Sigmoid colon (tissue), 7 donors: ENCODE measurements around the gene CST8. TPM values are rescaled to one million over a fixed set of nuclear protein-coding genes. Genes with fewer than 3 reads are reported as not detected.

Experiments
- DNase-seq: peaks from one replicate; pipeline ENCODE4 v3.0.0-alpha.2; 2019
- H3K27ac ChIP-seq, 4 donors: fragments of 200-600 bp; sonication (generic); one replicate each; pipeline ENCODE4 v1.5.1; 2016 to 2019; ENCODE audit warnings: mild to moderate bottlenecking in 1 of 4
- H3K27me3 ChIP-seq, 3 donors: fragments of 200-600 bp; sonication (generic); one replicate each; pipeline ENCODE4 v1.5.1; 2019; ENCODE audit warnings: mild to moderate bottlenecking in 1 of 3
- H3K36me3 ChIP-seq, 4 donors: fragments of 200-600 bp; sonication (generic); one replicate each; pipeline ENCODE4 v1.5.1; 2016 to 2019
- H3K4me1 ChIP-seq, 4 donors: fragments of 200-600 bp; sonication (generic); one replicate each; pipeline ENCODE4 v1.5.1; 2017 to 2019
- H3K4me3 ChIP-seq, 4 donors: fragments of 200-600 bp; sonication (generic); one replicate each; pipeline ENCODE4 v1.5.1; 2017 to 2019; ENCODE audit warnings: mild to moderate bottlenecking in 2 of 4, moderate library complexity in 1 of 4
- H3K9me3 ChIP-seq, 4 donors: fragments of 200-600 bp in 3 of 4; sonication (generic) in 3 of 4; one replicate each; pipeline versions ENCODE4 v1.5.1 to v1.6.1; 2013 to 2019
- CTCF ChIP-seq, 4 experiments: fragments of 450-650 bp in 3 of 4; fragments of 200-600 bp in 1 of 4; IDR thresholded peaks; one replicate each; pipeline ENCODE4 v1.5.1; 2016 to 2019; ENCODE audit warnings: antibody characterized with exemption in 4 of 4, mild to moderate bottlenecking in 3 of 4, moderate library complexity in 2 of 4
- EP300 ChIP-seq, 4 donors: sonication (generic); formaldehyde crosslinking; IDR thresholded peaks; one replicate each; pipeline ENCODE4 v1.6.1; 2017; ENCODE audit warnings: antibody characterized with exemption in 4 of 4
- POLR2A ChIP-seq, 2 donors: fragments of 450-650 bp; IDR thresholded peaks; one replicate each; pipeline ENCODE4 v1.6.1; 2016; ENCODE audit warnings: antibody characterized with exemption in 2 of 2, mild to moderate bottlenecking in 2 of 2, moderate library complexity in 2 of 2
- POLR2AphosphoS5 ChIP-seq, 4 donors: sonication (generic); formaldehyde crosslinking; IDR thresholded peaks; one replicate each; pipeline ENCODE4 v1.6.1; 2017; ENCODE audit warnings: antibody characterized with exemption in 4 of 4
- WGBS, 2 donors: extraction: QIAGEN DNeasy Blood & Tissue Kit; methylation state at CpG; one replicate each; pipeline ENCODE4 v1.1.7; 2013; 5-methylcytosine and 5-hydroxymethylcytosine counted together
- intact Hi-C: fragments of 100-400 bp; cut with DNase I; formaldehyde crosslinking; loops from one replicate; pipeline ENCODE4 v1.15.1; 2023
- polyA plus RNA-seq, 3 donors: library from polyadenylated mRNA; stranded (reverse); fragments of 200-250 nt; gene quantifications; one replicate each; pipeline ENCODE4 v1.2.3, GENCODE V29; 2013
- total RNA-seq, 4 donors: library from RNA; depleted of rRNA; stranded (reverse); fragments of >200 nt; gene quantifications; one replicate each; pipeline ENCODE4 v1.1.0, GENCODE V29; 2016
- donor health status: healthy with polysubstance abuse.
- donor health status: Bipolar disorder and iron deficiency.
- donor health status: healthy.

The CST8 gene
- total and polyA plus RNA-seq, 7 donors: not detected

DNA sequence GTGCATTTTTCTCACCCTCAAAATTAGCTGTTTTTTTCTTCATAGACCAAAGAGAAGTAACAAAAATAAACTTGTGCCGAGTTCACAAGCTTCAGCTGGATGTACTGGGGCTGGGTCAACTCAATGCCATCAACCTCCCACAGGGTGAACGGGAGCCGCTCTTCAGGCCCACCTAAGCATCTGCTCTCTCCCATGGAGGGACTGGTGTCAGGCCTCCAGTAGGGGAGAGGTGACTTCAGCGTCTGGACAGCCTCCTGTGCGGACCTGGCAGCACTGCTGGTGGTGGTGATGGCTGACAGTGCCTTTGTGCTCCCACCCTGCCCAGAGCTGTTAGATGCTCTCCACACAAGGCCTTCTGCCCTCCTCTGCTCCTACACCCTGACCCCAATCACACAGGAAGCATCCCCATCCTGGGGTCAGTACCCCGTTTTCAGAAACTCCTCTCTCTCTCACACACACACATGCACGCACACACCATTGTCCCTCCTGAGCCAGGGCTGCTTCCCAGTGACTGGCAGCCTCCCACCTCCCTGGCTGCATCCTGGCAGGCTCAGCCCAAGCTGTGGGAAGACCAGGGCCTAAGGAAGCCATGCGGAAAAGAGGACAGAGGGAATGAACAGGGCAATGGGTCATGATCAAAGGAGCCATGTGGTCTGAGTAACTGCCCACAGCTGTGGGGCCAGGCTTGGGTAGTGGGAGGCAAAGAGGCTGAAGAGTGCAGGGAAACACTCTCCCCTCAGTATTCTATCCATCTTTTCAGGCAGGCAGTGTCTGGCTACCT is 17.7 kb downstream of the CST8 start:
- Histone ChIP-seq H3K27ac (no peak overlapping the region), H3K9me3 (no peaks in the 10 kb centered on the region), H3K27me3 (no peaks in the 10 kb centered on the region), H3K4me1 (no peaks in the 10 kb centered on the region), H3K4me3 (no peak overlapping the region), H3K36me3 (no peaks in the 10 kb centered on the region)
- TF ChIP-seq CTCF (IDR thresholded peaks at IDR 0.05) (no peak), EP300 (IDR thresholded peaks at IDR 0.05) (no peak), POLR2AphosphoS5 (IDR thresholded peaks at IDR 0.05) (no peak), POLR2A (IDR thresholded peaks at IDR 0.05) (no peak)
- 70 to 73% methylated on average over 8 of the region's 8 CpGs for WGBS, 2 donors
- no peak for DNase-seq
- intact Hi-C loops: no loop called here

DNA sequence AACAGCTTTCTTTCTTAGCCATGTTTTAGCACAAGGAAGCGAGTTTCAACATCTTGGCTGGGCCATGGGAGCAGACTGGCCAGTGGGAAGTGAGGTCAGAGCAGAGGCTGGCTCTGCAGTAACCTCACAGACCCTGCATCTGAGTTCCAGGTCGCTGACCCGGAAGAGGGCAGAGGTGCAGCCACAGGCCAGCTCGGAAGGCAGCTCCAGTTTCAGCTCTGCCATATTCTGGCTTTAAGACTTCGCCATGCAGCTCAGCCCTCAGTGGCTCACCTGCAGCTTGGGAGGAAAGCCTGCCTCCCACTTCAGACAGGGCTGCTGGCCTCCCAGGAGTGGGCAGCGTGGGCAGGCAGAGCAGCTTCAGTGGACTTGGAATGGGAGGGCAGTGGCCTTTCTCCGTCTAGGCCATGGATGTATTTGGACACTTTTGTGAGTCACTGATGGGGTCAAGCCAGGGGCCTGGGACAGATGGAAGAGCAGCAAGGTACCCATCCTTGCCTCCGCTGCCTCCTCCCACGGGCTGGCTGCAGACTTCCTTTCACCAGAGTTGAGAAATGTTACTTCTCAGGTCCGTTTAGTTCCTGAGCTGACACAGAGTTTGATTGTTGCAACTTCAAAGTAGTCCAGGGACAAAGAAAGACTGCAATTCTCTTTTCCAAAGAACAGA is 18.5 kb downstream of the CST8 start:
- Histone ChIP-seq H3K4me1 (no peaks in the 10 kb centered on the region), H3K4me3 (no peak overlapping the region), H3K36me3 (no peaks in the 10 kb centered on the region), H3K27me3 (no peaks in the 10 kb centered on the region), H3K27ac (no peak overlapping the region), H3K9me3 (no peaks in the 10 kb centered on the region)
- 65 to 78% methylated on average over 10 of the region's 10 CpGs for WGBS, 2 donors
- no peak for DNase-seq
- intact Hi-C loops: no loop called here
- TF ChIP-seq CTCF (IDR thresholded peaks at IDR 0.05): no peak
- no peak for TF ChIP-seq POLR2AphosphoS5 (IDR thresholded peaks at IDR 0.05)
- TF ChIP-seq EP300 (IDR thresholded peaks at IDR 0.05): no peak
- no peak for TF ChIP-seq POLR2A (IDR thresholded peaks at IDR 0.05)

DNA sequence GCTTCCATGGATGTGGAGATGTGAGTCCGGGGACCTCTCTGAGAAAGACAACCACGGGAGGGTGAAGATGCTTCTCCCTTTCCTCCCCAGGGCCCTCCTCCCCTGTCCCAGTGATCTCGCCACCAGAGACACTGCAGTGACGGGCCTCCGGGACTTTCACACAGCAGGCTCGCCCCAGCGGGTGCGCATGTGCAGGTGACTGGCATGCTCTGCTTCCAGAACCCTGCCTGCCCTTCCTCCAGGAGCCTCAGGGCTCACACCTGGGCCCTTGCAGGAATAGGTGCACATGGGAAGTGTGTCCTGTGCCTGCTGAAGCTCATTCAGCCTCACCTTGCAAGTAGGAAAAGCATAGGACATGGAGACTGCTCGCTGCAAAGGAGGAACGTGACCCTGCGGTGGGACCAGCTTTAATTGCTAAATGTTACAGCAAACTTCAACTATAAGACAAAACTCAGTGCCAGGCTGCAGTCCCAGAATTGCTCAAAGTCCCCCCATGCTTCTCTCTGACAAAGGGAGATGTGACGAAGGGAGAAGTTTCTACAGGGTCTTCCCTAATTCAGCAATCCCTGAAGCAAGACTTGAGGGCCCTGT is 19.2 kb downstream of the CST8 start:
- Histone ChIP-seq H3K27me3 (no peaks in the 10 kb centered on the region), H3K27ac (no peak overlapping the region), H3K9me3 (no peaks in the 10 kb centered on the region), H3K4me1 (no peaks in the 10 kb centered on the region), H3K4me3 (no peak overlapping the region), H3K36me3 (no peaks in the 10 kb centered on the region)
- TF ChIP-seq POLR2A (IDR thresholded peaks at IDR 0.05) (no peak), EP300 (IDR thresholded peaks at IDR 0.05) (no peak), POLR2AphosphoS5 (IDR thresholded peaks at IDR 0.05) (no peak), CTCF (IDR thresholded peaks at IDR 0.05) (no peak)
- WGBS, 2 donors: 84 to 91% methylated on average over 12 of the region's 12 CpGs
- intact Hi-C loops: no loop called here
- no peak for DNase-seq

- DNase-seq: no peak
- Histone ChIP-seq H3K36me3 (no peaks in the 10 kb centered on the region), H3K4me1 (no peaks in the 10 kb centered on the region), H3K27ac (no peak overlapping the region), H3K27me3 (no peaks in the 10 kb centered on the region), H3K9me3 (no peaks in the 10 kb centered on the region), H3K4me3 (no peak overlapping the region)
- intact Hi-C loops: no loop called here
- TF ChIP-seq POLR2A (IDR thresholded peaks at IDR 0.05) (no peak), EP300 (IDR thresholded peaks at IDR 0.05) (no peak), POLR2AphosphoS5 (IDR thresholded peaks at IDR 0.05) (no peak), CTCF (IDR thresholded peaks at IDR 0.05) (no peak)
Observed at GRCh38 chr20:23513164-23513563, 22.2 kb downstream of the CST8 start.
